Fibroblast of gingiva (primary cell): ENCODE data around the gene DDX23.
"Not testable (repeated sequence)": the region's sequence is repeated elsewhere in the genome, so short reads cannot be mapped to it uniquely, and the experiment has no call there.

Experiments used
- DNase-seq: peaks from one replicate; pipeline ENCODE4 v3.0.0-alpha.2; 2011; ENCODE audit warnings: low read depth

Gene DDX23

GRCh38 chr12:48862760-48863159 lies 10.8 kb upstream of the DDX23 start:
- no peak for DNase-seq

GRCh38 chr12:48861111-48861510 lies 9.1 kb upstream of the DDX23 start:
- no peak for DNase-seq

GRCh38 chr12:48860236-48860635 lies 8.3 kb upstream of the DDX23 start:
- DNase-seq = not testable (repeated sequence)

GRCh38 chr12:48859607-48860006 lies 7.6 kb upstream of the DDX23 start:
- DNase-seq = no peak

GRCh38 chr12:48858043-48858442 lies 6.1 kb upstream of the DDX23 start:
- DNase-seq = no peak

- no peak for DNase-seq
Observed at GRCh38 chr12:48857278-48857994, 5.5 kb upstream of the DDX23 start.

GRCh38 chr12:48856379-48856778 lies 4.4 kb upstream of the DDX23 start:
- DNase-seq = no peak

GRCh38 chr12:48854932-48855331 lies 3.0 kb upstream of the DDX23 start:
- not testable (repeated sequence) for DNase-seq

- no peak for DNase-seq
Observed at GRCh38 chr12:48854488-48854887, 2.5 kb upstream of the DDX23 start.

GRCh38 chr12:48852734-48853688 lies 1.0 kb upstream of the DDX23 start:
- peak; percentile 78 for DNase-seq

- not testable (repeated sequence) for DNase-seq
Observed at GRCh38 chr12:48842021-48842420, 9.9 kb downstream of the DDX23 start.

GRCh38 chr12:48838048-48838447 lies 13.9 kb downstream of the DDX23 start:
- DNase-seq = no peak

GRCh38 chr12:48832321-48833060 lies 19.5 kb downstream of the DDX23 start:
- no peak for DNase-seq

GRCh38 chr12:48831257-48831656 lies 20.7 kb downstream of the DDX23 start:
- no peak for DNase-seq

- no peak for DNase-seq
Observed at GRCh38 chr12:48828841-48829575, 23.0 kb downstream of the DDX23 start.

- DNase-seq = no peak
Observed at GRCh38 chr12:48828293-48828692, 23.7 kb downstream of the DDX23 start.

GRCh38 chr12:48827513-48828096 lies 24.4 kb downstream of the DDX23 start:
- no peak for DNase-seq

- DNase-seq = no peak
Observed at GRCh38 chr12:48827026-48827425, 24.9 kb downstream of the DDX23 start.

- DNase-seq = no peak
Observed at GRCh38 chr12:48826209-48826855, 25.6 kb downstream of the DDX23 start.

- DNase-seq = no peak
Observed at GRCh38 chr12:48824905-48825304, 27.1 kb downstream of the DDX23 start.

- DNase-seq = no peak
Observed at GRCh38 chr12:48824112-48824511, 27.9 kb downstream of the DDX23 start.
